AG04450 (cell line): ENCODE data around the gene NEK1. TPM values are rescaled to one million over a fixed set of nuclear protein-coding genes. Genes with fewer than 3 reads are reported as not detected.
"Not testable (repeated sequence)": the region's sequence is repeated elsewhere in the genome, so short reads cannot be mapped to it uniquely, and the experiment has no call there.

Experiments
- CTCF ChIA-PET: fragments of 300-600, 350-600 bp; formaldehyde crosslinking; extraction: SDS; loops from one replicate; lab custom pipeline; 2022; ENCODE audit warnings: antibody characterized with exemption, inconsistent platforms; lab: Charles Lee
- POLR2A ChIA-PET: fragments of 350-600 bp; formaldehyde crosslinking; extraction: SDS; loops from one replicate; lab custom pipeline; 2021; ENCODE audit warnings: antibody characterized with exemption, inconsistent platforms; lab: Yijun Ruan, JAX
- DNase-seq: peaks from one replicate; pipeline ENCODE4 v3.0.0-alpha.2; 2011; ENCODE audit warnings: low read depth, low spot score
- H3K27ac ChIP-seq: one replicate; pipeline ENCODE4 v1.5.1; 2012; ENCODE audit warnings: low read depth, low read length, control low read depth
- H3K27me3 ChIP-seq: one replicate; pipeline ENCODE4 v1.6.0; 2012; ENCODE audit warnings: low read length; ENCODE audit not compliant: control insufficient read depth, insufficient read depth
- H3K4me3 ChIP-seq: 2 replicates; pipeline ENCODE4 v1.5.1; 2011; ENCODE audit warnings: mild to moderate bottlenecking, low read depth, low read length, control low read depth
- H3K9me3 ChIP-seq: 2 replicates; pipeline ENCODE4 v1.5.1; 2012; ENCODE audit warnings: low read length; ENCODE audit not compliant: control insufficient read depth, insufficient read depth
- polyA plus RNA-seq: library from polyadenylated mRNA; depleted of rRNA; stranded (reverse); fragments of >200 nt; gene quantifications from 2 replicates; pipeline ENCODE4 v1.2.3, GENCODE V29; 2011
- TF ChIP-seq, protein P1 (sequence below): IDR thresholded peaks from 2 replicates; pipeline ENCODE4 v1.5.1; 2011; ENCODE audit warnings: low read depth, low read length, control low read depth, inconsistent platforms

The NEK1 gene
- polyA plus RNA-seq, 1 experiment = 7.7 TPM

DNA sequence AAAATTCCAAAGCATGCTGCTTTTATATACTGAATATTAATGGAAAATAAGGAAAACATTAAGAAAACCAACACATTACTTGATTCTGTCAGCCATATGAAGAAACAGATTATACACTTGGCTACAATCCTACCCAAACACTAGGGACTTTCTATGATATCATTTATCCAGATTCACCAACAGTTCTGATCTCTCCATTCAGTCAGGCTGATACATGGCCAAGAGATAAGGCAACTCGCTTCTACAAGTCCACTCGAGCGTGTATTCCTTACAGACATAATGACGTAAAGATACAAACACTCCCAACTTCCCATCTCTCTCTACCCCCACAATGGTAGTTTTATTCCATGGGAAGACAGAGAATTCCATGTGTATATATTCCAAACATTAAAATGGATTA is 44.5 kb downstream of the NEK1 start:
- POLR2A ChIA-PET = no interaction called here
- Histone ChIP-seq H3K4me3 (no peak overlapping the region), H3K9me3 (no peaks in the 10 kb centered on the region; the same call in 1 of the 2 replicates), H3K27me3 (no peaks in the 10 kb centered on the region), H3K27ac (no peak overlapping the region)
- CTCF ChIA-PET = interaction anchor here (0.6 to 2.8 kb wide), 7 partner anchors 8 to 646 kb away, joined by 4 to 27 read pairs (median 6); no protein-coding TSS in a partner anchor
- no peak for DNase-seq
- TF ChIP-seq, protein P1, sequence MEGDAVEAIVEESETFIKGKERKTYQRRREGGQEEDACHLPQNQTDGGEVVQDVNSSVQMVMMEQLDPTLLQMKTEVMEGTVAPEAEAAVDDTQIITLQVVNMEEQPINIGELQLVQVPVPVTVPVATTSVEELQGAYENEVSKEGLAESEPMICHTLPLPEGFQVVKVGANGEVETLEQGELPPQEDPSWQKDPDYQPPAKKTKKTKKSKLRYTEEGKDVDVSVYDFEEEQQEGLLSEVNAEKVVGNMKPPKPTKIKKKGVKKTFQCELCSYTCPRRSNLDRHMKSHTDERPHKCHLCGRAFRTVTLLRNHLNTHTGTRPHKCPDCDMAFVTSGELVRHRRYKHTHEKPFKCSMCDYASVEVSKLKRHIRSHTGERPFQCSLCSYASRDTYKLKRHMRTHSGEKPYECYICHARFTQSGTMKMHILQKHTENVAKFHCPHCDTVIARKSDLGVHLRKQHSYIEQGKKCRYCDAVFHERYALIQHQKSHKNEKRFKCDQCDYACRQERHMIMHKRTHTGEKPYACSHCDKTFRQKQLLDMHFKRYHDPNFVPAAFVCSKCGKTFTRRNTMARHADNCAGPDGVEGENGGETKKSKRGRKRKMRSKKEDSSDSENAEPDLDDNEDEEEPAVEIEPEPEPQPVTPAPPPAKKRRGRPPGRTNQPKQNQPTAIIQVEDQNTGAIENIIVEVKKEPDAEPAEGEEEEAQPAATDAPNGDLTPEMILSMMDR = no peak

DNA sequence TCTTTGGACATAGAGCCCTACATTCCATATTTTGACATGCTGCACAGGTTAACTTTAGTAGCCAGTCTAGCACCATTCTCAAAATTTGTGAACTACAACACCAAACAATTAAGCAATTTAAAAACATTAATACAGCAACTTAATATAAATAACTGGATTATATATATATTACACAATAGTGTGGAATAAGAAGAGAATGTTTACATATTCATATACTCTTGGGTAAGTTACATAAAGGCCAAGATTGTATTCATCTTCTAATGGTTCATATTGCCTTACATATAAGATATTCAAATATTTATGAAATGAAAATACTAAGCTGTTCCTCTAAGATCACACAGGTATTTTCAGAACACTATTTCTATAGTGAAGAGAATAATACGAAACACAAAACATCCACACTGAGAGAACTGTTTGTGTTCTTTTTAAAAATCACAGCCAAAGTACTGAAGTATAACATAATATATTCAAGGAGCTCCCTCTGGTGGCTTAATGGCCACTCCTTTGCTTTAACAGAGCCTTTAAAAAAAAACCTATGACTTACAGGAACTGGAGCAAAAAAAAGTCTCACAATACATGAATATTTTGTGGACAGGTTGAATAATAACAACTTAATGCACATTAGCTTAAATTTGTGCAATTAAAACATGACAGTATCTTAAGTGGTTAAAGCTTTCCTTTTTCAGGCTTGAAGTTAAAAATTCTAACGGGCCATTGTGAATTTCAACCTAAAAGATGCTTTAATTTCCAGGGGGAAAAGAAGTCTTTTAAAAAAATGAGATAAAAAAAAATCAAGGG is 46.2 kb downstream of the NEK1 start:
- ChIA-PET CTCF (interaction anchor here (0.6 to 2.8 kb wide), 47 partner anchors 10 to 684 kb away, joined by 3 to 34 read pairs (median 4); partner anchors contain the start of gene CBR4), POLR2A (no interaction called here)
- Histone ChIP-seq H3K4me3 (no peak overlapping the region), H3K27ac (no peak overlapping the region), H3K27me3 (no peaks in the 10 kb centered on the region), H3K9me3 (no peaks in the 10 kb centered on the region; the same call in 1 of the 2 replicates)
- DNase-seq = peak; percentile 18
- TF ChIP-seq, protein P1 = peak; percentile 75

DNA sequence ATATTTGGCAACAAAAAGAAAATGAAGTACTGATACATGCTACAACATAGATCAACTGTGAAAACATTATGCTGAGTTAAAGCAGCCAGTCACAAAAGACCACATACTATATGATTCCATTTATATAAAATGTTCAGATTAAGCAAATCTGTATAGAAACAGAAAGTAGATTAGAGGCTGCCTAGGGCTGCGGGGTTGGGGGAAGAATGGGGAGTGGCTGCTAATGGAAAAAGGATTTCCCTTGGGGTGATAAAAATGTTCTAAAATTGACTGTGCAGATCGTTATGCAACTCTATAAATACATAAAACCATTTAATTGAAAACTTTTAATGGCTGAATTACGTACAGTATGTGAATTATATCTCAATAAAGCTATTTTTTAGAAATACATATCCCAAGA is 46.8 kb downstream of the NEK1 start:
- no peak overlapping the region for H3K4me3 ChIP-seq
- H3K27me3 ChIP-seq = no peaks in the 10 kb centered on the region
- DNase-seq = no peak
- H3K9me3 ChIP-seq = no peaks in the 10 kb centered on the region; the same call in 1 of the 2 replicates
- CTCF ChIA-PET = interaction anchor here (0.6 to 2.8 kb wide), 41 partner anchors 9 to 684 kb away, joined by 3 to 34 read pairs (median 4); partner anchors contain the start of gene CBR4
- POLR2A ChIA-PET = no interaction called here
- TF ChIP-seq, protein P1 = no peak
- no peak overlapping the region for H3K27ac ChIP-seq

DNA sequence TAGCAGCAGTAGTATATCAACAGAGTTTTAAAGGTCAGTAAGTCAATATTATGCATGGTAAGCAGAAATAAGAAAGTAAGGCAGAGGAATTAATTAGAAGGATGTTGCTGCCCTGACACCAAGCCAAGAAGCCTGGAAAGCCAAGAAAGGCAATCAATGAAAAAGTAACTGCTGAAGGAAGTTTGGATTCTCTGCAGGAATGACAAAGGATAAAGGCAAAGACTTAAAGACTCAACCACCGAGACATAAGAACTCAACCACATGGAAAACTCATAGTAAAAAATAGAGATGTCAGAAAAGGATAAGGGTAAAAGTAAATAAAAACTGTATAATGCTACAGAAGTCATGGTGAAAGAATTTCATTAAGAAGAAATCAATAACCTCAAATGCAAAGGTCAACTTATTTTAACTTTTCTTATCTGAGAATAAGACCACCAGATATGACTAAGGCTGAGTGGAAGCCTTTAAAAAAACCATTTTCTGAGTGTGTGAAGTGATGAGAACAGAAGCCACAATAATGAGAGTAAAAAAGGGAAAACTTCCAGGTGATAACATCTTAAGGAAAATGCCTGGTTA is 55.2 kb downstream of the NEK1 start:
- Histone ChIP-seq H3K4me3 (no peak overlapping the region), H3K27me3 (no peaks in the 10 kb centered on the region), H3K9me3 (no peaks in the 10 kb centered on the region), H3K27ac (no peak overlapping the region)
- ChIA-PET CTCF (interaction anchor here (2.8 kb wide), 1 partner anchor 10 kb away, joined by 32 read pairs; no protein-coding TSS in a partner anchor), POLR2A (no interaction called here)
- DNase-seq = no peak
- TF ChIP-seq, protein P1 = no peak

DNA sequence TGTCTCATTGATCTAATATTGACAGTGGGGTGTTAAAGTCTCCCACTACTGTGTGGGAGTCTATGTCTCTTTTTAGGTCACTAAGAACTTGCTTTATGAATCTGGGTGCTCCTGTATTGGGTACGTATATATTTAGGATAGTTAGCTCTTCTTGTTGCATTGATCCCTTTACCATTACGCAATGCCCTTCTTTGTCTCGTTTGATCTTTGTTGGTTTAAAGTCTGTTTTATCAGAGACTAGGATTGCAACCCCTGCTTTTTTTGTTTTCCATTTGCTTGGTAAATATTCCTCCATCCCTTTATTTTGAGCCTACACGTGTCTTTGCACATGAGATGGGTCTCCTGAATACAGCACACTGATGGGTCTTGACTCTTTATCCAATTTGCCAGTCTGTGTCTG is 65.8 kb downstream of the NEK1 start:
- POLR2A ChIA-PET, DNase-seq, H3K27me3 ChIP-seq, H3K27ac ChIP-seq, H3K4me3 ChIP-seq: not testable (repeated sequence)
- CTCF ChIA-PET = interaction anchor here (1.7 kb wide), 1 partner anchor 20 kb away, joined by 5 read pairs; no protein-coding TSS in a partner anchor
- peaks cover 12% of the 10 kb centered on the region; the same call in 1 of the 2 replicates for H3K9me3 ChIP-seq
